GM12865 (cell line): ENCODE data around the gene LSM7.

ENCODE experiments used
- DNase-seq: peaks from one replicate; pipeline ENCODE4 v3.0.0; 2010; ENCODE audit warnings: low read depth
- H3K4me3 ChIP-seq: 2 replicates; pipeline ENCODE4 v1.5.1; 2011; ENCODE audit warnings: mild to moderate bottlenecking, low read depth, low read length, control low read depth
- TF ChIP-seq, protein P1 (sequence below): IDR thresholded peaks from 2 replicates; pipeline ENCODE4 v1.5.1; 2011; ENCODE audit warnings: low read length, control low read depth, low read depth, inconsistent platforms; ENCODE audit not compliant: insufficient read depth; ENCODE audit errors: missing control alignments

LSM7 gene

DNA sequence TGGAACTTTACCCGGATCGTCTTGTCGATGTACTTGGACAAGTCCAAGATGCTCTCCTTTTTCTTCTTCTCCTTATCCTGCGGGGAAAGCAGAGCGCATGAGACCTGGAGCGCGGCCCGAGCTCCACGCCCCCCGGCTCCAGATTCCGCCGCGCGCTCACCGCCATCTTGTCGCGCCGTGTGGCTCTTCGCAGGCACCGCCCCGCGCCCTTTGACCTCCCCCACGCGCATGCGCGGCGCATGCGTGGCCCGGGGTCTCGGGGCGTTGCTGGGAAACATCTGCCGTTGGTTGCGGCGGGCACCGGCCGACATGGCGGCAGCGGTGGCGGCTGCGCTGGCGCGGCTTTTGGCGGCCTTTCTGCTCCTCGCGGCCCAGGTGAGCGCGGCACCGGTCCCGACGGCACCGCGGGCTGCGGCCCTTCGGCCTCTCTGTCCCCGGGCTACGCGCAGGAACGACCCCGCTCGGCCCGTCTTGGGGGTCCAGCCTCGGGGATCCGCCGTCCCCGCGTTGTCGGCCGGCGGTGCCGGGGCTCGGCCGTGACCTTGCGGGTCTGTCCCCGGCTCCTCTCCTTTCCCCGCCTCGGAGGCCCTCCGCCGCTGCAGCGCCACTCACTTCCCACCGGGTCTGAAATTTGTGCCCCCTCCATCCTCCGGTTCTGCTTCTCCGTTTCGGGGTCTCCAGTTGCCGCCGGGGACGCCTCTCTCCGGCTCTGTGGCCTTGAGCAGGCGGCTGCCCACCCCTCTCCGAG, at the start of gene LSM7, which contains the start of gene SPPL2B:
LSM7 (minus strand) TSS at position 186 of the 748 bp plus-strand sequence; CDS start at position 166, 20 bp downstream.
SPPL2B (plus strand) TSS at position 284 of the 748 bp plus-strand sequence; CDS start at position 310, 26 bp downstream.
- peak within 1 kb of the TSS; percentile 89 for H3K4me3 ChIP-seq
- TF ChIP-seq, protein P1, sequence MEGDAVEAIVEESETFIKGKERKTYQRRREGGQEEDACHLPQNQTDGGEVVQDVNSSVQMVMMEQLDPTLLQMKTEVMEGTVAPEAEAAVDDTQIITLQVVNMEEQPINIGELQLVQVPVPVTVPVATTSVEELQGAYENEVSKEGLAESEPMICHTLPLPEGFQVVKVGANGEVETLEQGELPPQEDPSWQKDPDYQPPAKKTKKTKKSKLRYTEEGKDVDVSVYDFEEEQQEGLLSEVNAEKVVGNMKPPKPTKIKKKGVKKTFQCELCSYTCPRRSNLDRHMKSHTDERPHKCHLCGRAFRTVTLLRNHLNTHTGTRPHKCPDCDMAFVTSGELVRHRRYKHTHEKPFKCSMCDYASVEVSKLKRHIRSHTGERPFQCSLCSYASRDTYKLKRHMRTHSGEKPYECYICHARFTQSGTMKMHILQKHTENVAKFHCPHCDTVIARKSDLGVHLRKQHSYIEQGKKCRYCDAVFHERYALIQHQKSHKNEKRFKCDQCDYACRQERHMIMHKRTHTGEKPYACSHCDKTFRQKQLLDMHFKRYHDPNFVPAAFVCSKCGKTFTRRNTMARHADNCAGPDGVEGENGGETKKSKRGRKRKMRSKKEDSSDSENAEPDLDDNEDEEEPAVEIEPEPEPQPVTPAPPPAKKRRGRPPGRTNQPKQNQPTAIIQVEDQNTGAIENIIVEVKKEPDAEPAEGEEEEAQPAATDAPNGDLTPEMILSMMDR = no peak
- peak; percentile 95 for DNase-seq

DNA sequence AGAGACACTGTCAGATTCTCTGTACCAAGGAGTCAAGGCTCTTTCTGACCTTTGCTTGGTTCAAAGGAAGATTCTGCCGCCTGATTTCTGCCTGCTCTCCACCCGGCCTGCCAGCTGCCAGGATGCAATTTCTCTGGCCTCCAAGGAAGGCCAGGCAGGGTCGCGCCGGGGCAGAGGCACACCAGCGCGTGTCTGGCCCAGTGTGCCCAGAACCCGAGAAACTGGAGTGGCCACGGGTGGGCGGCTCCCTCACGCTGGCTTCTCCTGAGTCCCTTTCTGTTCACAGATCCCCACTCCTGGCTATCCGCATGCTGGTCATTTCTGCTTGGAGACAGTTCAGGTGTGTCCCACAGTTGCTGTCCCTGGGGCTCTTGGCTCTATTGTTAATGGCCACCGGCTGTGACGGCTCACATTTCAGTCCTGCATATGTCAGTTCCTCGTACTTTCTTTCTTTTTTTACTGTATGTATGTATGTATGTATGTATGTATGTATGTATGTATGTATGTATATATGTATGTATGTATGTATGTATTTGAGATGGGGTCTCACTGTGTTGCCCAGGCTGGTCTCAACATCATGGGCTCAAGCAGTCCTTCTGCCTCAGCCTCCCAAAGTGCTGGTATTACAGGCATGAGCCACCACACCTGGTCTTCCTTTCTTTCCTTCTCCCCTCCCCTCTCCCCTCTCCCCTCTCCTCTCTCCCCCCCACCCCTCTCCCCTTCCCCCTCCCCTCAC, 48.6 kb upstream of the LSM7 start:
- no peak for DNase-seq
- TF ChIP-seq, protein P1 = no peak
- H3K4me3 ChIP-seq = no peak overlapping the region

DNA sequence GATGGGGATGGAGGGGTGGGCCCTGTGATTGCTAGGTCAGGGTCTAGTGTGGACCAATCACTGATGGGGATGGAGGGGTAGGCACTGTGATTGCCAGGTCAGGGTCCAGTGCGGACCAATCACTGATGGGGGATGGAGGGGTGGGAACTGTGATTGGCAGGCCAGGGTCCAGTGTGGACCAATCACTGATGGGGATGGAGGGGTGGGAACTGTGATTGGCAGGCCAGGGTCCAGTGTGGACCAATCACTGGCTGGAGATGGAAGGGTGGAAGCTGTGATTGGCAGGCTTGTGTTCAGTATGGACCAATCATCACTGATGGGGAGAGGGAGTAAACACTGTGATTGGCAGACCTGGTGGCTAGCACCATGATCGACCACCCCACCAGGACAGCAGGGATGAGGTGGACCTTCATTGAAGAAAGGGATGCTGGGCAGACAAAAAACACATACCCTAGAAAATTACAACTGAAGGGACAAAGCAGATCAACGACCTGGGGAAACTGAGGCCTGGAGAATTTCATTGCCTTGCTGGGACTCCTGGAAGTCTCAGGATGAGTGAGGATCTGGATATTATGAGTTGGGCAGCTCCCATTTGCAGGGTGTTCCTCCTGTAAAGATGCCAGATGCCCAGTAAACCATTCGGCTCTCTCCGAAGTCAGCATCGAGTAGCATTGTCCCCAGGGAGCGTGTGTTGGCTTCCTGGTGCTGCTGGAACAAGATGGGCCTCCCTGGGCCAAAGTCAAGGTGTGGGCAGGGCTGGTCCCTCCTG, 47.2 kb upstream of the LSM7 start:
- TF ChIP-seq, protein P1 = no peak
- no peak overlapping the region for H3K4me3 ChIP-seq
- peak; percentile 32 for DNase-seq

DNA sequence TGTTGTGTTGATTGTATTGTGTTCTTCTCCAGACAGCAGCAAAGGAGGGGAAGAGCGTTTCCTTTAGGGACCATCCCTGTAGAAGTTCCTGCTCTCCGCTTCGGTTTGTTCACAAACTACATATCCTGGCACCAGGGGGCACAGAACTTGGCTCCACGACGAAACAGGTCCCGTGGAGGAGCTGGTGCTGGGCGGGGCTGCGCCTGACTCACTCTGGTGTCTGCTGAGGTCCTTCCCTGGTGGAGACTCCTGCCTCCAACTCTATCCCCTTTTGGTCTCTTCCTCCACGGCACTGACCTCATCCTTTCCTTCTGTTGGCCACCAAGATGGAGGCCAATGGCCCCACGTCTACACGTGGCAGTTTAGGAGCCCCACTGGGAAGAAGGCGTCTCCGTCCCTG, 46.4 kb upstream of the LSM7 start:
- no peak overlapping the region for H3K4me3 ChIP-seq
- DNase-seq = no peak
- TF ChIP-seq, protein P1 = no peak

DNA sequence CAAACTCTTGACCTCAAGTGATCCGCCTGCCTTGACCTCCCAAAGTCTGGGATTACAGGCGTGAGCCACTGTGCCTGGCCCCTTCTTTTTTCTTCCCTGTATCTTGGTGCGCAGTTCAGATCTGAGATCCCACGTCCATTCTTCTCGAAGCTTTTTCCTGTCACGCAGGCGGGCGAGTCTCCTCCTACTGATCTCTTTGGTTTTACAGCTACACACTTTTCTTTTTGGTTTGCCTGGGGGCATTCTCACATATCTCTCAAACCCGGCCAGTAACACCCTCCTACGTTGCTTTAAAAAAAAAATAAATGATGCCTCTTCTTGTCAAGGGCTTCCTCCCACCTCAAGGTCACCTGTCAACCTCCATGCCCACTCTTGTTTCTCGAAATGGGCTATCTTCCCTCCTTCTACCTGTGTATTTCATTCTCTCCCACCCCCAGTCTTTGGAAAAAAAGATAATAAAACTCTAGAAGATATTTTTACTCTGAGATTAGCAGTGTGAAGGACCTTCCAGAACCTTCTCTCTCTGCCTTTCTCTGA, 43.8 kb upstream of the LSM7 start:
- TF ChIP-seq, protein P1 = no peak
- no peak overlapping the region for H3K4me3 ChIP-seq

DNA sequence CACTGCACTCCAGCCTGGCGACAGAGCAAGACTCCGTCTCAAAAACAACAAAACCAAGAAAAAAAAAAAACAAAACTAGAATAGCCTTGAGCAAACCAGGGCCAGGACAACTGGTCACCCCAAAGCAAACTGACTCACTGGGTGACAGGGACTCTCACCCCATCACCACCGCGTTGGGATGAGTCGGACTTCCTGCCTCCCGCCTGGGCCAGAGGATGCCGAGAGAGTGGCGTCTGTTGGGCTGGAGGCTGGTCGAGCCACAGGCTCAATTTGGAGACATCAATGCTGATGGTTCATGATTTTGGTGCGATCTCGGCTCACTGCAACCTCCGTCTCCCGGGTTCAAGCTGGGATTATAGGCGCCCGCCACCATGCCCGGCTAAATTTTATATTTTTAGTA, 43.3 kb upstream of the LSM7 start:
- TF ChIP-seq, protein P1 = no peak
- DNase-seq = no peak
- H3K4me3 ChIP-seq = no peak overlapping the region

More for the DNA sequence above, 43.8 kb upstream of the LSM7 start:
- no peak for DNase-seq
